K562 (cell line): ENCODE measurements around the gene DHX35. TPM values are rescaled to one million over a fixed set of nuclear protein-coding genes. Genes with fewer than 3 reads are reported as not detected.

ENCODE experiments used
- ATAC-seq: fragments of 200-7000 bp; cut with Tn5 transposase; 3 replicates; pipeline ENCODE4 v1.9.1; 2020; ENCODE audit warnings: moderate library complexity
- BruUV-seq: library from RNA; stranded (reverse); fragments of 400-500 nt; replicated peaks from 2 replicates; lab custom pipeline; 2021; lab: Mats Ljungman, UMichigan
- CTCF ChIA-PET: fragments of 300-600 bp; formaldehyde crosslinking; extraction: SDS; loops from one replicate; lab custom pipeline; 2021; ENCODE audit warnings: low intra/inter-chr PET ratio; lab: Yijun Ruan, JAX
- POLR2A ChIA-PET: fragments of 300-600, 350-650 bp; sonication (Branson Sonifier 250); formaldehyde crosslinking; extraction: SDS; loops from one replicate; lab custom pipeline; 2021; ENCODE audit warnings: antibody characterized with exemption, inconsistent platforms; lab: Yijun Ruan, JAX
- DNase-seq, 4 experiments: peaks; one replicate each; pipeline versions ENCODE4 v3.0.0 to v3.0.0-alpha.2; 2011 to 2018; ENCODE audit warnings: low spot score in 3 of 4, mixed read lengths in 3 of 4; ENCODE audit errors: extremely low read depth in 1 of 4
- FAIRE-seq: peaks from 2 replicates; lab custom pipeline; 2011; peaks lifted over from hg19 to GRCh38; lab: Jason Lieb, UNC
- H2AFZ ChIP-seq: 2 replicates; pipeline ENCODE4 v1.6.0; 2011; ENCODE audit warnings: low read depth, low read length, control low read depth, inconsistent platforms
- H3K27ac ChIP-seq: fragments of 200-600 bp; 3 replicates; pipeline ENCODE4 v1.8.0; 2011; ENCODE audit warnings: low read depth, mild to moderate bottlenecking, control low read depth, inconsistent platforms, low read length, moderate library complexity, mixed read lengths; ENCODE audit errors: extremely low read depth
- H3K27me3 ChIP-seq, 2 experiments: fragments of 300-600 bp in 1 of 2; 2 replicates in 1 of 2; 3 replicates in 1 of 2; pipeline versions ENCODE4 v1.6.0 to v1.8.0; 2011; ENCODE audit warnings: inconsistent platforms in 2 of 2, low read length in 2 of 2, mild to moderate bottlenecking in 1 of 2, mixed read lengths in 1 of 2, moderate library complexity in 1 of 2; ENCODE audit not compliant: control insufficient read depth in 2 of 2, insufficient read depth in 2 of 2
- H3K36me3 ChIP-seq: fragments of 300-600 bp; 3 replicates; pipeline ENCODE4 v1.8.0; 2011; ENCODE audit warnings: mild to moderate bottlenecking, low read length, inconsistent platforms; ENCODE audit not compliant: control insufficient read depth, insufficient read depth
- H3K4me1 ChIP-seq, 2 experiments: fragments of 200-600 bp in 1 of 2; replicated peaks in 1 of 2; 2 replicates in 1 of 2; 3 replicates in 1 of 2; pipeline versions ENCODE4 v1.5.1 to v1.8.0; 2011; ENCODE audit warnings: inconsistent platforms in 2 of 2, low read length in 2 of 2, mild to moderate bottlenecking in 1 of 2, mixed read lengths in 1 of 2, moderate library complexity in 1 of 2; ENCODE audit not compliant: control insufficient read depth in 2 of 2, insufficient read depth in 2 of 2
- H3K4me2 ChIP-seq: 2 replicates; pipeline ENCODE4 v1.6.1; 2011; ENCODE audit warnings: low read length, control low read depth, inconsistent platforms, mixed read lengths; ENCODE audit not compliant: insufficient read depth
- H3K4me3 ChIP-seq: fragments of 200-600 bp; sonication (generic), shearing (Covaris generic); 2 replicates; pipeline ENCODE4 v1.5.1; 2016; ENCODE audit warnings: control low read depth, inconsistent platforms
- H3K79me2 ChIP-seq: fragments of 200-600 bp; 3 replicates; pipeline ENCODE4 v1.8.0; 2011; ENCODE audit warnings: low read length, inconsistent platforms; ENCODE audit not compliant: control insufficient read depth, insufficient read depth
- H3K9ac ChIP-seq, 2 experiments: 2 replicates each; pipeline versions ENCODE4 v1.6.0 to v1.6.1; 2011; ENCODE audit warnings: low read depth in 2 of 2, low read length in 2 of 2, control low read depth in 1 of 2, inconsistent platforms in 1 of 2, mild to moderate bottlenecking in 1 of 2, mixed read lengths in 1 of 2; ENCODE audit not compliant: insufficient read depth in 1 of 2
- H3K9me1 ChIP-seq: one replicate; pipeline ENCODE4 v1.6.0; 2011; ENCODE audit warnings: inconsistent platforms, mild to moderate bottlenecking, low read length, moderate library complexity; ENCODE audit not compliant: control insufficient read depth, insufficient read depth
- H3K9me3 ChIP-seq: replicated peaks from 2 replicates; pipeline ENCODE4 v1.5.1; 2011; ENCODE audit warnings: low read depth, low read length, inconsistent platforms; ENCODE audit not compliant: control insufficient read depth, insufficient read depth
- H4K20me1 ChIP-seq: replicated peaks from 2 replicates; pipeline ENCODE4 v1.6.1; 2011; ENCODE audit warnings: low read length, inconsistent platforms, mixed read lengths; ENCODE audit not compliant: control insufficient read depth, insufficient read depth
- CBX2 ChIP-seq: fragments of 200-600 bp; sonication (generic); IDR thresholded peaks from one replicate; pipeline ENCODE4 v1.6.1; 2012; ENCODE audit warnings: mild to moderate bottlenecking, low read length, inconsistent platforms; ENCODE audit not compliant: insufficient read depth, poor library complexity, severe bottlenecking
- DPF2 ChIP-seq: fragments of 450-650 bp; IDR thresholded peaks from 2 replicates; pipeline ENCODE4 v1.6.1; 2016
- FOS ChIP-seq: IDR thresholded peaks from 3 replicates; pipeline ENCODE4 v1.6.1; 2011; ENCODE audit not compliant: insufficient read length; ENCODE audit errors: extremely low read depth
- GABPB1 ChIP-seq: sonication (generic); formaldehyde crosslinking; IDR thresholded peaks from 2 replicates; pipeline ENCODE4 v1.8.0; 2022; ENCODE audit warnings: mild to moderate bottlenecking, missing genetic modification reagents
- KAT2B ChIP-seq: IDR thresholded peaks from one replicate; pipeline ENCODE4 v1.6.1; 2012; ENCODE audit warnings: low read depth, mild to moderate bottlenecking, control low read depth, inconsistent platforms, low read length, moderate library complexity
- KAT7 ChIP-seq: sonication (generic); formaldehyde crosslinking; IDR thresholded peaks from 2 replicates; pipeline ENCODE4 v1.8.0; 2022; ENCODE audit warnings: missing genetic modification reagents, mild to moderate bottlenecking, borderline replicate concordance
- NR3C1 ChIP-seq: sonication (generic); formaldehyde crosslinking; IDR thresholded peaks from 2 replicates; pipeline ENCODE4 v1.8.1; 2022; ENCODE audit warnings: missing genetic modification reagents
- POU5F1 ChIP-seq: fragments of 150-350 bp; IDR thresholded peaks from 2 replicates; pipeline ENCODE4 v1.6.1; 2014; ENCODE audit warnings: borderline replicate concordance, low read length, low read depth, mild to moderate bottlenecking; ENCODE audit not compliant: partially characterized antibody
- RBFOX2 ChIP-seq: fragments of 200-400 bp; formaldehyde crosslinking; IDR thresholded peaks from 2 replicates; pipeline ENCODE4 v1.6.1; 2017; ENCODE audit warnings: low read depth, mild to moderate bottlenecking, low read length, moderate library complexity
- SAFB2 ChIP-seq: fragments of 200-400 bp; formaldehyde crosslinking; IDR thresholded peaks from 2 replicates; pipeline ENCODE4 v1.6.1; 2018; ENCODE audit warnings: borderline replicate concordance, low read length, low read depth, moderate library complexity; ENCODE audit not compliant: severe bottlenecking
- U2AF1 ChIP-seq: fragments of 200-400 bp; formaldehyde crosslinking; optimal IDR thresholded peaks from 2 replicates; pipeline ENCODE3; 2017; ENCODE audit warnings: mild to moderate bottlenecking, low read depth, low read length, moderate library complexity
- ZEB2 ChIP-seq: fragments of 450-650 bp; IDR thresholded peaks from 2 replicates; pipeline ENCODE4 v1.6.1; 2016
- ZNF274 ChIP-seq: IDR thresholded peaks from 2 replicates; pipeline ENCODE4 v1.6.1; 2011; ENCODE audit warnings: low read depth, mild to moderate bottlenecking, low read length, moderate library complexity, borderline replicate concordance
- ZSCAN29 ChIP-seq: fragments of 450-650 bp; IDR thresholded peaks from 2 replicates; pipeline ENCODE4 v1.6.1; 2017
- WGBS: fragments of 100-300 bp; shearing (Covaris generic); methylation state at CpG from one replicate; pipeline ENCODE4 v1.1.6; 2016; ENCODE audit warnings: low coverage, mixed read lengths; ENCODE audit not compliant: insufficient coverage; ENCODE audit errors: missing lambda C conversion rate; 5-methylcytosine and 5-hydroxymethylcytosine counted together
- in situ Hi-C: fragments of 300-500 bp; cut with MboI; formaldehyde crosslinking; loops from 4 replicates; pipeline ENCODE4 v1.15.0; 2018; ENCODE audit warnings: inconsistent platforms, mixed read lengths
- intact Hi-C: fragments of 100-400 bp; cut with micrococcal nuclease; formaldehyde crosslinking; loops from 2 replicates; pipeline ENCODE4 v1.14.2; 2022
- polyA plus RNA-seq, 8 experiments: library from polyadenylated mRNA; depleted of rRNA in 4 of 8; stranded (reverse) in 5 of 8; unstranded in 3 of 8; fragments of >200 nt; fragmentation: Nextera tagmentation in 2 of 8; fragmentation: Illumina TruSeq in 1 of 8; extraction: Ambion mirVana in 2 of 8; extraction: Trizol in 1 of 8; gene quantifications; 2 replicates each; pipeline versions ENCODE4 v1.2.1 to v1.2.3, GENCODE V29; 2011 to 2014; ENCODE audit warnings: inconsistent platforms in 1 of 8, missing spikeins in 1 of 8
- total RNA-seq, 7 experiments: library from RNA; depleted of rRNA in 6 of 7; stranded (reverse); fragments of >200 nt in 6 of 7; fragmentation: Illumina TruSeq in 2 of 7; extraction: Trizol in 2 of 7; gene quantifications; 2 replicates each; pipeline versions ENCODE4 v1.2.1 to v1.2.3, GENCODE V29; 2011 to 2021; ENCODE audit warnings: low replicate concordance in 1 of 7
- TF ChIP-seq, protein P1 (sequence below): fragments of 450-650 bp; conservative IDR thresholded peaks from 2 replicates; pipeline ENCODE4 v1.6.1; 2016; ENCODE audit warnings: missing genetic modification characterization, low read depth, mild to moderate bottlenecking, missing compliant biosample characterization, moderate library complexity
- TF ChIP-seq, protein P2 (sequence below): fragments of 250-450 bp; sonication (Bioruptor Pico); IDR thresholded peaks from 2 replicates; pipeline ENCODE4 v1.8.0; 2022; ENCODE audit warnings: moderate library complexity, mild to moderate bottlenecking, inconsistent platforms

Gene DHX35
- total and polyA plus RNA-seq, 9 of the 15 experiments (the other 6 are each of a cell fraction or from before 2014, with no cell fraction given) = 6.5 to 25.6 (median 16.9) TPM

- H3K9ac ChIP-seq = no peak overlapping the region
- no TSS peak for BruUV-seq
- FAIRE-seq = no peak
- 100% methylated on average over 1 of the region's 1 CpG for WGBS
- no peaks in the 10 kb centered on the region for H3K9me1 ChIP-seq
- TF ChIP-seq ZEB2 (no peak), RBFOX2 (no peak), ZSCAN29 (no peak), POU5F1 (no peak), CBX2 (no peak), ZNF274 (no peak), KAT7 (CRISPR knock-in tag) (no peak), NR3C1 (no peak), GABPB1 (CRISPR knock-in tag) (no peak), FOS (no peak), KAT2B (no peak), DPF2 (no peak), U2AF1 (no peak), SAFB2 (no peak)
- TF ChIP-seq, protein P1, sequence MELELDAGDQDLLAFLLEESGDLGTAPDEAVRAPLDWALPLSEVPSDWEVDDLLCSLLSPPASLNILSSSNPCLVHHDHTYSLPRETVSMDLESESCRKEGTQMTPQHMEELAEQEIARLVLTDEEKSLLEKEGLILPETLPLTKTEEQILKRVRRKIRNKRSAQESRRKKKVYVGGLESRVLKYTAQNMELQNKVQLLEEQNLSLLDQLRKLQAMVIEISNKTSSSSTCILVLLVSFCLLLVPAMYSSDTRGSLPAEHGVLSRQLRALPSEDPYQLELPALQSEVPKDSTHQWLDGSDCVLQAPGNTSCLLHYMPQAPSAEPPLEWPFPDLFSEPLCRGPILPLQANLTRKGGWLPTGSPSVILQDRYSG (tag) = no peak
- TF ChIP-seq, protein P2, sequence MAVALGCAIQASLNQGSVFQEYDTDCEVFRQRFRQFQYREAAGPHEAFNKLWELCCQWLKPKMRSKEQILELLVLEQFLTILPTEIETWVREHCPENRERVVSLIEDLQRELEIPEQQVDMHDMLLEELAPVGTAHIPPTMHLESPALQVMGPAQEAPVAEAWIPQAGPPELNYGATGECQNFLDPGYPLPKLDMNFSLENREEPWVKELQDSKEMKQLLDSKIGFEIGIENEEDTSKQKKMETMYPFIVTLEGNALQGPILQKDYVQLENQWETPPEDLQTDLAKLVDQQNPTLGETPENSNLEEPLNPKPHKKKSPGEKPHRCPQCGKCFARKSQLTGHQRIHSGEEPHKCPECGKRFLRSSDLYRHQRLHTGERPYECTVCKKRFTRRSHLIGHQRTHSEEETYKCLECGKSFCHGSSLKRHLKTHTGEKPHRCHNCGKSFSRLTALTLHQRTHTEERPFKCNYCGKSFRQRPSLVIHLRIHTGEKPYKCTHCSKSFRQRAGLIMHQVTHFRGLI = no peak
- ChIA-PET CTCF (no interaction called here), POLR2A (interaction anchor here (1.1 to 1.4 kb wide), 2 partner anchors 9 to 13 kb away, joined by 3 to 5 read pairs; no protein-coding TSS in a partner anchor)
- in situ Hi-C loops = no loop called here
- no peak for DNase-seq
- no peak overlapping the region for H3K4me2 ChIP-seq
- H3K4me3 ChIP-seq = no peak overlapping the region
- no peak for ATAC-seq
- intact Hi-C loops = no loop called here
- no peaks in the 10 kb centered on the region for H3K9me3 ChIP-seq
- H3K27ac ChIP-seq = no peak overlapping the region
- peaks cover 13% of the 10 kb centered on the region for H3K79me2 ChIP-seq
- H3K4me1 ChIP-seq = peaks cover 0 to 3% of the 10 kb centered on the region in 2 experiments; a peak in 2 of 5 replicates
- no peaks in the 10 kb centered on the region for H3K27me3 ChIP-seq
- no peaks in the 10 kb centered on the region for H4K20me1 ChIP-seq
- H3K36me3 ChIP-seq = peaks cover 39% of the 10 kb centered on the region; the same call in 2 of the 3 replicates
- no peak overlapping the region for H2AFZ ChIP-seq
Measured at GRCh38 chr20:38982291-38982690, 20.1 kb downstream of the DHX35 start.
